CD1c-positive myeloid dendritic cell (primary cell): ENCODE results near the gene LEF1.

ENCODE experiments used
- DNase-seq: peaks from one replicate; pipeline ENCODE4 v3.0.0-alpha.2; 2016; ENCODE audit errors: extremely low spot score

The LEF1 gene

GRCh38 chr4:107997794-107998193 is 170.9 kb downstream of the LEF1 start:
- no peak for DNase-seq
